Activated T-helper 1 cell treated with anti-CD3 and anti-CD28 coated beads, Interleukin-2, amount 50 U/mL, for 16 hours (primary cell): ENCODE measurements around the gene SLC6A20.

ENCODE experiments used
- DNase-seq, 2 donors: peaks; one replicate each; pipeline ENCODE4 v3.0.0-alpha.2; 2020; ENCODE audit warnings: low read depth in 1 of 2, low spot score in 1 of 2

Gene SLC6A20

DNA sequence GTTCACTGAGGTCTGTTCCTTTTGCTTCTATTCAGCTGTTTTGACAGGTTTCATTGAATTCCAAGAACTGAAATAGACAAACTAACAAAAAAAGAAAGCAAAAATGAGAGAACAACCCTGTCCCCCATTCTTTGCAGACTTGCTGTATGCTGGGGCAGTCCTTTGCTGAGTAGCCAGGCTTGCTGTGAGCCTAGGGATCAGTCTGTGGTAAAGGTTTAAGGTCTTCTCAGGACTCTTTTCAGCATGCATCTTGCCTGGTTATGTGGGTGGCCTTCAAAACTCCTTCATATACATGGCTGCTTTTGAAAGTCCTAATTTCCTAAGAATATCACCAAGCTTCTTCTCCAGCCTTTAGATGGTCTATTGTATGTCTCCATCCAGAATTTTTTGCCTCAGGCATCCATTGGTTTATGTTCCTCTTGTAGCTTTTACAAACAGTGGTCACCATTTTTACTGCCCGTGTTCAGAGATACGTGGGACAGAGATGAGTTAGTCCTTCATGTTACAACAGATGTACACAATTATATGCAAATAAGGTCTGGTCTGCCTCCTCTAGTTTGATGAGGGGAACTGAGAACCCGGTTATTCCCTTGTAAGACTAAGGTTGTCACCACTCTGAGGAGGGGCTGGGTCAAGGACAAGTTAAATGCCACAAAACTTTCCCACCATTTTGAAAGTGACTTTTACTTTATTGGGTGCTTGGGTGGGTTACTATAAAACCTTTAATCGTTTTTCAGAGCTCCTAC is 65.8 kb downstream of the SLC6A20 start:
- no peak for DNase-seq

GRCh38 chr3:45729614-45730013 is 66.7 kb downstream of the SLC6A20 start:
- no peak for DNase-seq

DNA sequence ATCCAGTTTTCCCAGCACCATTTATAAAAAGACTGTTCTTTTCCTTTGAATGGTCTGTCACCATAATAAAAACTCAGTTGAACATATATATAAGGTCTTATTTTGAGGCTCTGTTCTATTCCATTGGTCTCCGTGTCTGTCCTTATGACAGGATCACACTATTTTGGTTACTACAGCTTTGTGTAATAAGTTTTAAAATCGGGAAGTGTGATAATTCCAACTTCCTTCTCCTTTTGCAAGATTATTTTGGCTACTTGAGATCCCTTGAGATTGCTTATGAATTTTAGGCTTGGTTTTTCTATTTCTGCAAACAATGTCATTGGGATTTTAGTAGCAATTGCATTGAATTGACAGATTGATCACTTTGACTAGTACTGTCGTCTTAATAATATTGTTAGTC is 71.4 kb downstream of the SLC6A20 start:
- DNase-seq: no peak

DNA sequence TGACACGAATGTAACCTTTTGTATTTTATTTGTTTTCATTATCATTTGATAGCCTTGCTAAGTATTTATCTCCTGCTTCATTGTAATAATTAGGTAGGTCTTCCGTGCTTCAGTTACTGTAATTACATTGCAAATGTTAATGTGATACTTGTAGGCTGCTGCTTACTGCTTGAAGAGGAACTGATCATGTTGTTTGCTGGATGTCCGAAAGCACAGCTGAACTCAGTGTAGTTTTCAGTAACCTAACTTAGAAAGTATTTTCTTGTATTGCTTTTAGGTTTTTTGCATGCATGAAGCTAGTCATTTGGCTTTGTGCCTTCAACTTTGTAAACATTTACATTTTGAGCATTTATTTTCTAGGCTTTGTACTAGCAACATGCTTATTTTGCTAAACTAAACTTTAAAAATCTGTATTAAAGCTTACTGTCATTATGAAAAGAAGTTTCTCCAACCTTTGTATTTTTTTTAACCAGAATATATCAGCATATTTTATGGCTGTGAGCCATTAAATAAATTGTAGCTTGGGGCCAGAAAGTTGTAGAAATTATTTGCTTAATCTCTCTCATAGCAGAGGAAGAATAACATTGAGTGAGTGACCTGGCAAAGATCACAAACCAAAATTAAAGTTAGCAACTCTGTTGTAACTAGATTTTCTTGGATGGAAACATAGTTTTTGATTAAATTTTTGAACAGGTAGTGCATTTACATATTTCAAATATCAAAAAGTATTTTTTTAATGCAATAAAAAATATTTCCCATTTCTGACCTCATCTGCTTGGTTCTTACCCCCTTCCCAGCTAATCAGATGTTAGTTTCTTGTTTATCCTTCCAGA is 76.5 kb downstream of the SLC6A20 start:
- no peak for DNase-seq

- DNase-seq: no peak
Observed at GRCh38 chr3:45716790-45717336, 79.5 kb downstream of the SLC6A20 start.

DNA sequence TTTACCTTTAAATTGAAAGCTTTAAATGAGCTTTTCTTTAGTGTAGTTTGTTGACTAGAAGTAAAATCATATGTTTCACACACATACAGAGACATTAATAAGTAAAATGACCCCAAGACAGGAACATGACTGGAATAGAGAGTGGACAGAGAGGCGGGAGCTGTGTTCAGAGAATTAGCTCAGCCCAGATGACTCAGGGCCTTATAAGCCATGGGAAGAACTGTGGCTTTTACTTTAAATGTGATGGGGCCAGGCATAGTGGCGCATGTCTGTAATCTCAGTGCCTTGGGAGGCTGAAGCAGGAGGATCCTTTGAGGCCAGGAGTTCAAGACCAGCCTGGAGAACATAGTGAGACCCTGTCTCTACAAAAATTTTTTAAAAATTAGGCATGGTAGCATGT is 80.4 kb downstream of the SLC6A20 start:
- DNase-seq: no peak

- no peak for DNase-seq
Observed at GRCh38 chr3:45712434-45713110, 83.8 kb downstream of the SLC6A20 start.

GRCh38 chr3:45711931-45712330 is 84.4 kb downstream of the SLC6A20 start:
- no peak for DNase-seq

GRCh38 chr3:45705839-45706808 is 90.2 kb downstream of the SLC6A20 start:
- no peak for DNase-seq
